ENCODE data around the gene SLC25A39. TPM values are rescaled to one million over a fixed set of nuclear protein-coding genes. Genes with fewer than 3 reads are reported as not detected.

SLC25A39 gene
- total and polyA plus RNA-seq, 9 of the 15 experiments (the other 6 are each of a cell fraction or from before 2014, with no cell fraction given), result 4.8 to 267 (median 140) TPM

DNA sequence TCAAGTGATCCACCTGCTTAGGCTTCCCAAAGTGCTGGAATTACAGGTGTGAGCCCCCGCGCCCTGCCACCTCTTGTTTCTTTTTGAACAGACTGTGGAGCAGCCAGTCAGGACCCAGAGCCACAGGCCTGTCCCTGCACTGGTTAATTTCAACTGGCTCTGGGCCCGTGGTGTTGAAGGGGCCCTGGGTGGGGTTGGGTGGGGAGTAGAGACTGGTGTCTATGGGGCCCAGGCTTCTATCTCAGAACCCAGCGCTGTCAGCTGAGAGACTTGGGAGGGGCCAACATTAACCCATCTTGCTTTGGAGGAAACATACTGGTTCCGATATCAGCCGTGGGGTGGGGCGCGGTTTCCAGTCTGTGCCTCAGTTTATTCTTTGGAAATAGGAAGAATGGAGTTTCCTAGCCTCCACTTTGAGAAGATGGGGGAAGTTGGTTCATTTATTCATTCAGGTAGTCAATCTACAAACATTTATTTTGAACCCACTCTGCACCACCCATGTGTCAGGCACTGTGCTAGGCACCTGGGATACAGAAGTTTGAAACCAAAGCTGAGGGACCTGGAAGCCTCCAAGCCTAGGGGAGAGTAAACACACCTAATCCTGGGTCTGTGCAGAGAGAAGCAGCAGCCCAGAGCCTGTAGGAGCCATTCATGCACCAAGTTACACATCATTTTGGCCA lies 41.1 kb downstream of the SLC25A39 start (continued):
- TF ChIP-seq CREB3L1 (IDR thresholded peaks at IDR 0.05; ENCODE audit: borderline replicate concordance, low read depth) (no peak), FOXA3 (CRISPR knock-in tag; conservative IDR thresholded peaks at IDR 0.05 in 1 of 2, IDR thresholded peaks at IDR 0.05 in 1 of 2) (no peak), MAZ (CRISPR knock-in tag; conservative IDR thresholded peaks at IDR 0.05 in 1 of 2, IDR thresholded peaks at IDR 0.05 in 1 of 2) (0 out of 4 replicates have a peak, but pooled peaks of 1 of the 2 experiments have one; percentile 24), MYNN (IDR thresholded peaks at IDR 0.05) (no peak), MYNN (CRISPR knock-in tag; IDR thresholded peaks at IDR 0.05) (no peak), ERF (CRISPR knock-in tag; IDR thresholded peaks at IDR 0.05) (no peak), KDM2B (CRISPR knock-in tag; IDR thresholded peaks at IDR 0.05) (no peak), FOS (IDR thresholded peaks at IDR 0.05; ENCODE audit: extremely low read depth, insufficient read length) (no peak), GABPB2 (CRISPR knock-in tag; conservative IDR thresholded peaks at IDR 0.05) (no peak), BCOR (IDR thresholded peaks at IDR 0.05) (peak; percentile 75), MCM2 (IDR thresholded peaks at IDR 0.05; ENCODE audit: low read depth) (no peak), DNMT1 (IDR thresholded peaks at IDR 0.05) (no peak), KDM1A (IDR thresholded peaks at IDR 0.05) (0 out of 4 replicates have a peak, but pooled peaks of 1 of the 2 experiments have one; percentile 26), ZNF274 (IDR thresholded peaks at IDR 0.05; ENCODE audit: borderline replicate concordance, low read depth, low read length) (no peak), TCF3 (CRISPR knock-in tag; IDR thresholded peaks at IDR 0.05) (peak; percentile 42; the same call in 1 of the 2 replicates), LCOR (CRISPR knock-in tag; IDR thresholded peaks at IDR 0.05) (no peak), SRSF7 (optimal IDR thresholded peaks at IDR 0.05; ENCODE audit: low read depth, low read length) (no peak), TFAM (CRISPR knock-in tag; conservative IDR thresholded peaks at IDR 0.05) (no peak), USF1 (CRISPR knock-in tag; IDR thresholded peaks at IDR 0.05) (no peak), WHSC1 (IDR thresholded peaks at IDR 0.05; ENCODE audit: low read length) (no peak), NR4A1 (CRISPR knock-in tag; IDR thresholded peaks at IDR 0.05) (no peak), NR4A1 (tag; IDR thresholded peaks at IDR 0.05) (0 out of 2 replicates have a peak, but pooled peaks have one; percentile 44), CAMTA2 (CRISPR knock-in tag; conservative IDR thresholded peaks at IDR 0.05) (no peak), IFI16 (CRISPR knock-in tag; IDR thresholded peaks at IDR 0.05) (no peak)
- TF ChIP-seq, protein P1, sequence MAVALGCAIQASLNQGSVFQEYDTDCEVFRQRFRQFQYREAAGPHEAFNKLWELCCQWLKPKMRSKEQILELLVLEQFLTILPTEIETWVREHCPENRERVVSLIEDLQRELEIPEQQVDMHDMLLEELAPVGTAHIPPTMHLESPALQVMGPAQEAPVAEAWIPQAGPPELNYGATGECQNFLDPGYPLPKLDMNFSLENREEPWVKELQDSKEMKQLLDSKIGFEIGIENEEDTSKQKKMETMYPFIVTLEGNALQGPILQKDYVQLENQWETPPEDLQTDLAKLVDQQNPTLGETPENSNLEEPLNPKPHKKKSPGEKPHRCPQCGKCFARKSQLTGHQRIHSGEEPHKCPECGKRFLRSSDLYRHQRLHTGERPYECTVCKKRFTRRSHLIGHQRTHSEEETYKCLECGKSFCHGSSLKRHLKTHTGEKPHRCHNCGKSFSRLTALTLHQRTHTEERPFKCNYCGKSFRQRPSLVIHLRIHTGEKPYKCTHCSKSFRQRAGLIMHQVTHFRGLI (CRISPR knock-in tag; IDR thresholded peaks at IDR 0.05), result no peak
- TF ChIP-seq, protein P2, sequence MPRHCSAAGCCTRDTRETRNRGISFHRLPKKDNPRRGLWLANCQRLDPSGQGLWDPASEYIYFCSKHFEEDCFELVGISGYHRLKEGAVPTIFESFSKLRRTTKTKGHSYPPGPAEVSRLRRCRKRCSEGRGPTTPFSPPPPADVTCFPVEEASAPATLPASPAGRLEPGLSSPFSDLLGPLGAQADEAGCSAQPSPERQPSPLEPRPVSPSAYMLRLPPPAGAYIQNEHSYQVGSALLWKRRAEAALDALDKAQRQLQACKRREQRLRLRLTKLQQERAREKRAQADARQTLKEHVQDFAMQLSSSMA (CRISPR knock-in tag; IDR thresholded peaks at IDR 0.05), result no peak
